Stimulated activated naive B cell treated with anti-CD40 and anti-IgM and Interleukin-4, amounts not matched to agents 10 μg/mL and 1 μg/mL and 100 μg/mL, for 72 hours (primary cell): ENCODE measurements around the gene OMP.

Experiments used
- ATAC-seq, 2 donors: fragments of 150-1000 bp; cut with Tn5 transposase; replicated peaks; 2 replicates each; pipeline ENCODE4 v1.10.0; 2021; ENCODE audit warnings: moderate library complexity in 1 of 2
- DNase-seq: peaks from one replicate; pipeline ENCODE4 v3.0.0; 2021
- H3K27ac Mint-ChIP-seq: one replicate; pipeline ENCODE4 v1.8.0; 2022; ENCODE audit warnings: mild to moderate bottlenecking, mixed read lengths
- H3K27me3 Mint-ChIP-seq, 2 donors: one replicate each; pipeline ENCODE4 v1.8.0; 2022; ENCODE audit warnings: mixed read lengths in 2 of 2
- H3K36me3 Mint-ChIP-seq, 2 donors: one replicate each; pipeline ENCODE4 v1.8.0; 2022; ENCODE audit warnings: mixed read lengths in 2 of 2, mild to moderate bottlenecking in 1 of 2
- H3K4me1 Mint-ChIP-seq, 2 donors: one replicate each; pipeline ENCODE4 v1.8.0; 2022; ENCODE audit warnings: mixed read lengths in 2 of 2, mild to moderate bottlenecking in 1 of 2
- H3K4me3 Mint-ChIP-seq, 2 donors: one replicate each; pipeline ENCODE4 v1.8.0; 2022; ENCODE audit warnings: mild to moderate bottlenecking in 2 of 2, mixed read lengths in 2 of 2, moderate library complexity in 1 of 2
- H3K9me3 Mint-ChIP-seq, 2 donors: one replicate each; pipeline ENCODE4 v1.8.0; 2022; ENCODE audit warnings: mixed read lengths in 2 of 2, mild to moderate bottlenecking in 1 of 2

Gene OMP

GRCh38 chr11:77074205-77074604 is 28.4 kb upstream of the OMP start:
- Mint-ChIP-seq H3K27ac (no peak overlapping the region), H3K27me3 (peaks cover 0 to 7% of the 10 kb centered on the region in 2 donors), H3K9me3 (peaks cover 5 to 8% of the 10 kb centered on the region in 2 donors), H3K4me1 (peaks cover 9 to 10% of the 10 kb centered on the region in 2 donors), H3K36me3 (no peaks in the 10 kb centered on the region), H3K4me3 (no peak overlapping the region)
- ATAC-seq = no peak
- no peak for DNase-seq

GRCh38 chr11:77074626-77075221 is 27.9 kb upstream of the OMP start:
- Mint-ChIP-seq H3K4me1 (peaks cover 9 to 10% of the 10 kb centered on the region in 2 donors), H3K36me3 (no peaks in the 10 kb centered on the region), H3K4me3 (no peak overlapping the region), H3K9me3 (peaks cover 5 to 8% of the 10 kb centered on the region in 2 donors), H3K27ac (no peak overlapping the region), H3K27me3 (peaks cover 0 to 7% of the 10 kb centered on the region in 2 donors)
- no peak for DNase-seq
- no peak for ATAC-seq

- no peak overlapping the region for H3K4me3 Mint-ChIP-seq
- no peak overlapping the region for H3K27ac Mint-ChIP-seq
- H3K4me1 Mint-ChIP-seq = peaks cover 9 to 12% of the 10 kb centered on the region in 2 donors
- H3K27me3 Mint-ChIP-seq = peaks cover 0 to 7% of the 10 kb centered on the region in 2 donors
- ATAC-seq (no peak), DNase-seq (no peak)
- H3K36me3 Mint-ChIP-seq = no peaks in the 10 kb centered on the region
- peaks cover 5 to 8% of the 10 kb centered on the region in 2 donors for H3K9me3 Mint-ChIP-seq
Measured at GRCh38 chr11:77075425-77075905, 27.2 kb upstream of the OMP start.

- Mint-ChIP-seq H3K4me1 (peaks cover 10 to 22% of the 10 kb centered on the region in 2 donors), H3K4me3 (no peak overlapping the region), H3K36me3 (no peaks in the 10 kb centered on the region), H3K27ac (no peak overlapping the region), H3K27me3 (peaks cover 0 to 4% of the 10 kb centered on the region in 2 donors), H3K9me3 (peaks cover 5 to 8% of the 10 kb centered on the region in 2 donors)
- ATAC-seq = no peak
- DNase-seq = no peak
Measured at GRCh38 chr11:77079666-77080065, 23.0 kb upstream of the OMP start.

- Mint-ChIP-seq H3K4me1 (peaks cover 10 to 22% of the 10 kb centered on the region in 2 donors), H3K27me3 (peaks cover 0 to 4% of the 10 kb centered on the region in 2 donors), H3K36me3 (no peaks in the 10 kb centered on the region), H3K9me3 (peaks cover 5 to 8% of the 10 kb centered on the region in 2 donors), H3K4me3 (no peak overlapping the region), H3K27ac (no peak overlapping the region)
- no peak for ATAC-seq
- no peak for DNase-seq
Measured at GRCh38 chr11:77080643-77081210, 21.9 kb upstream of the OMP start.

- H3K9me3 Mint-ChIP-seq = peaks cover 5 to 8% of the 10 kb centered on the region in 2 donors
Measured at GRCh38 chr11:77081381-77081851, 21.2 kb upstream of the OMP start.

GRCh38 chr11:77081976-77082836 is 20.4 kb upstream of the OMP start:
- peak overlapping the region; percentile 9 for H3K27ac Mint-ChIP-seq
- peaks cover 0 to 4% of the 10 kb centered on the region in 2 donors for H3K27me3 Mint-ChIP-seq
- H3K36me3 Mint-ChIP-seq = no peaks in the 10 kb centered on the region
- DNase-seq (no peak), ATAC-seq (no peak)
- H3K9me3 Mint-ChIP-seq = peaks cover 5 to 8% of the 10 kb centered on the region in 2 donors
- peaks cover 10 to 22% of the 10 kb centered on the region in 2 donors for H3K4me1 Mint-ChIP-seq
- H3K4me3 Mint-ChIP-seq = no peak overlapping the region

More at GRCh38 chr11:77081381-77081851, 21.2 kb upstream of the OMP start:
- no peaks in the 10 kb centered on the region for H3K36me3 Mint-ChIP-seq
- H3K4me1 Mint-ChIP-seq = peaks cover 10 to 22% of the 10 kb centered on the region in 2 donors
- H3K27ac Mint-ChIP-seq = no peak overlapping the region
- H3K27me3 Mint-ChIP-seq = peaks cover 0 to 4% of the 10 kb centered on the region in 2 donors
- H3K4me3 Mint-ChIP-seq = no peak overlapping the region
- no peak for DNase-seq
- ATAC-seq = no peak

GRCh38 chr11:77082838-77083565 is 19.6 kb upstream of the OMP start:
- DNase-seq (no peak), ATAC-seq (peak in 1 of 2 donors; percentile 65)
- Mint-ChIP-seq H3K36me3 (no peaks in the 10 kb centered on the region), H3K4me1 (peaks cover 10 to 22% of the 10 kb centered on the region in 2 donors), H3K27me3 (peaks cover 0 to 4% of the 10 kb centered on the region in 2 donors), H3K9me3 (peaks cover 5 to 8% of the 10 kb centered on the region in 2 donors), H3K27ac (peak overlapping the region; percentile 9), H3K4me3 (no peak overlapping the region)

GRCh38 chr11:77083566-77084245 is 18.9 kb upstream of the OMP start:
- Mint-ChIP-seq H3K4me3 (no peak overlapping the region), H3K27ac (no peak overlapping the region)
- no peak for ATAC-seq

GRCh38 chr11:77084581-77085191 is 18.0 kb upstream of the OMP start:
- DNase-seq (no peak), ATAC-seq (no peak)
- Mint-ChIP-seq H3K36me3 (no peaks in the 10 kb centered on the region), H3K4me1 (peaks cover 10 to 22% of the 10 kb centered on the region in 2 donors), H3K27me3 (peaks cover 0 to 4% of the 10 kb centered on the region in 2 donors), H3K27ac (no peak overlapping the region), H3K9me3 (no peaks in the 10 kb centered on the region), H3K4me3 (no peak overlapping the region)

More at GRCh38 chr11:77083566-77084245, 18.9 kb upstream of the OMP start:
- DNase-seq = no peak
- Mint-ChIP-seq H3K27me3 (peaks cover 0 to 4% of the 10 kb centered on the region in 2 donors), H3K36me3 (no peaks in the 10 kb centered on the region), H3K9me3 (peaks cover 2 to 4% of the 10 kb centered on the region in 2 donors), H3K4me1 (peaks cover 10 to 22% of the 10 kb centered on the region in 2 donors)

GRCh38 chr11:77085652-77086051 is 17.0 kb upstream of the OMP start:
- Mint-ChIP-seq H3K4me3 (no peak overlapping the region), H3K27ac (no peak overlapping the region), H3K9me3 (no peaks in the 10 kb centered on the region), H3K36me3 (no peaks in the 10 kb centered on the region), H3K27me3 (peaks cover 0 to 4% of the 10 kb centered on the region in 2 donors), H3K4me1 (peaks cover 8 to 22% of the 10 kb centered on the region in 2 donors)
- ATAC-seq = no peak
- DNase-seq = no peak

- ATAC-seq (no peak), DNase-seq (no peak)
- peaks cover 13 to 16% of the 10 kb centered on the region in 2 donors for H3K4me1 Mint-ChIP-seq
- H3K4me3 Mint-ChIP-seq = no peak overlapping the region
- H3K27me3 Mint-ChIP-seq = peaks cover 0 to 5% of the 10 kb centered on the region in 2 donors
- no peak overlapping the region for H3K27ac Mint-ChIP-seq
- H3K9me3 Mint-ChIP-seq = no peaks in the 10 kb centered on the region
- H3K36me3 Mint-ChIP-seq = no peaks in the 10 kb centered on the region
Measured at GRCh38 chr11:77086521-77087472, 15.8 kb upstream of the OMP start.
